ENCODE measurements around the gene CD84.

DNA sequence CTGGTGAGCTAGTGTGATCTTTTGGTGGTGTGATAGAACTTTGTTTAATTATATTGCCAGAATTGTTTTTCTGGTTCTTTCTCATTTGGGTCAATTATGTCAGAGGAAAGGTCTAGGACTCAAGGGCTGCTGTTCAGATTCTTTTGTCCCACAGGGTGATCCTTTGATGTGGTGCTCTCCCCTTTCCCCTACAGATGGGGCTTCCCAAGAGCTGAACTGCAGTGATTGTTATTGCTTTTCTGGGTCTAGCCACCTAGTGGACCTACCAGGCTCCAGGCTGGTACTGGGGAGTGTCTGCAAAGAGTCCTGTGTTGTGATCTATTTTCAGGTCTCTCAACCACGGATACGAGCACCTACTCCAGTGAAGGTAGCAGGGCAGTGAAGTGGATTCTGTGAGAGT lies 25.9 kb upstream of the CD84 start:
- TF ChIP-seq BHLHE40 (IDR thresholded peaks at IDR 0.05; ENCODE audit: borderline replicate concordance) = no peak
- no peak for TF ChIP-seq SP1 (IDR thresholded peaks at IDR 0.05)
- TF ChIP-seq FOXK2 (IDR thresholded peaks at IDR 0.05) = no peak
- TF ChIP-seq ELF4 (IDR thresholded peaks at IDR 0.05) = no peak
- TF ChIP-seq TARDBP (IDR thresholded peaks at IDR 0.05) = no peak
- no peak for TF ChIP-seq FOXM1 (IDR thresholded peaks at IDR 0.05; ENCODE audit: borderline replicate concordance)
- TF ChIP-seq SUZ12 (IDR thresholded peaks at IDR 0.05) = no peak
- no peak for TF ChIP-seq HDGF (IDR thresholded peaks at IDR 0.05; ENCODE audit: borderline replicate concordance)
- no peak for TF ChIP-seq NFRKB (IDR thresholded peaks at IDR 0.05)
- TF ChIP-seq ARNT (IDR thresholded peaks at IDR 0.05) = no peak
- no peak for TF ChIP-seq ZNF384 (IDR thresholded peaks at IDR 0.05)
- no peak for TF ChIP-seq PKNOX1 (IDR thresholded peaks at IDR 0.05)
- TF ChIP-seq FOXA1 (IDR thresholded peaks at IDR 0.05) = no peak
